ENCODE data around the gene OR13H1. TPM values are rescaled to one million over a fixed set of nuclear protein-coding genes. Genes with fewer than 3 reads are reported as not detected.
"Not testable (repeated sequence)": the region's sequence is repeated elsewhere in the genome, so short reads cannot be mapped to it uniquely, and the experiment has no call there.

The OR13H1 gene
- total RNA-seq, 1 donor, result not detected

DNA sequence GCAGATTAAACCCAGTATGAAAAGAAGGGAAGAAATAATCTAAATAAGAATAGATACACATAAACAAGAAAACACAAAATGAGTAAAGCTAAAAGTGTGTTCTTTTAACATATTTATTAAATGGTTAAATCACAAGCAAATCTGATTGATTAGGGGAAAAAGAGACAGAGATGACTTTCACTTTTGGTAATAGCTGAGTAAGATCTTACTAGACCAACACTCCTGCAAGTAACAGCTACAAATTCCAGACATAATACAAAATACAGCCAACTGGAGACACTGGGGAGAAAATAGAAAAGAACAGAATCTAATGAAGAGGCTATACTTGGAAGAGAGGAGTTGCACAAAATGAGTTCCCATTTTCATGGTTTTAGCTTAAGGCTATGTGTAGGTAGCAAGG is 33.5 kb downstream of the OR13H1 start:
- Histone ChIP-seq H3K36me3 (ENCODE audit: insufficient read depth, low read length) (no peaks in the 10 kb centered on the region), H4K20me1 (ENCODE audit: insufficient read depth, low read length) (no peaks in the 10 kb centered on the region), H3K27me3 (ENCODE audit: insufficient read depth, low read length) (peaks cover 7% of the 10 kb centered on the region), H3K27ac (ENCODE audit: low read depth, low read length) (no peak overlapping the region), H3K4me1 (ENCODE audit: insufficient read depth, low read length) (no peaks in the 10 kb centered on the region), H3K79me2 (ENCODE audit: insufficient read depth, low read length) (no peaks in the 10 kb centered on the region), H2AFZ (ENCODE audit: low read length) (no peak overlapping the region), H3K4me3 (ENCODE audit: insufficient read depth, low read length) (no peak overlapping the region), H3K9me3 (ENCODE audit: low read depth, low read length) (no peaks in the 10 kb centered on the region), H3K4me2 (ENCODE audit: insufficient read depth, low read length) (no peak overlapping the region)
- TF ChIP-seq, protein P1, sequence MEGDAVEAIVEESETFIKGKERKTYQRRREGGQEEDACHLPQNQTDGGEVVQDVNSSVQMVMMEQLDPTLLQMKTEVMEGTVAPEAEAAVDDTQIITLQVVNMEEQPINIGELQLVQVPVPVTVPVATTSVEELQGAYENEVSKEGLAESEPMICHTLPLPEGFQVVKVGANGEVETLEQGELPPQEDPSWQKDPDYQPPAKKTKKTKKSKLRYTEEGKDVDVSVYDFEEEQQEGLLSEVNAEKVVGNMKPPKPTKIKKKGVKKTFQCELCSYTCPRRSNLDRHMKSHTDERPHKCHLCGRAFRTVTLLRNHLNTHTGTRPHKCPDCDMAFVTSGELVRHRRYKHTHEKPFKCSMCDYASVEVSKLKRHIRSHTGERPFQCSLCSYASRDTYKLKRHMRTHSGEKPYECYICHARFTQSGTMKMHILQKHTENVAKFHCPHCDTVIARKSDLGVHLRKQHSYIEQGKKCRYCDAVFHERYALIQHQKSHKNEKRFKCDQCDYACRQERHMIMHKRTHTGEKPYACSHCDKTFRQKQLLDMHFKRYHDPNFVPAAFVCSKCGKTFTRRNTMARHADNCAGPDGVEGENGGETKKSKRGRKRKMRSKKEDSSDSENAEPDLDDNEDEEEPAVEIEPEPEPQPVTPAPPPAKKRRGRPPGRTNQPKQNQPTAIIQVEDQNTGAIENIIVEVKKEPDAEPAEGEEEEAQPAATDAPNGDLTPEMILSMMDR (IDR thresholded peaks at IDR 0.05; ENCODE audit: extremely low read depth, low read depth, low read length), result no peak
- DNase-seq (ENCODE audit: insufficient read length, low spot score, missing footprints), result peak; percentile 3

DNA sequence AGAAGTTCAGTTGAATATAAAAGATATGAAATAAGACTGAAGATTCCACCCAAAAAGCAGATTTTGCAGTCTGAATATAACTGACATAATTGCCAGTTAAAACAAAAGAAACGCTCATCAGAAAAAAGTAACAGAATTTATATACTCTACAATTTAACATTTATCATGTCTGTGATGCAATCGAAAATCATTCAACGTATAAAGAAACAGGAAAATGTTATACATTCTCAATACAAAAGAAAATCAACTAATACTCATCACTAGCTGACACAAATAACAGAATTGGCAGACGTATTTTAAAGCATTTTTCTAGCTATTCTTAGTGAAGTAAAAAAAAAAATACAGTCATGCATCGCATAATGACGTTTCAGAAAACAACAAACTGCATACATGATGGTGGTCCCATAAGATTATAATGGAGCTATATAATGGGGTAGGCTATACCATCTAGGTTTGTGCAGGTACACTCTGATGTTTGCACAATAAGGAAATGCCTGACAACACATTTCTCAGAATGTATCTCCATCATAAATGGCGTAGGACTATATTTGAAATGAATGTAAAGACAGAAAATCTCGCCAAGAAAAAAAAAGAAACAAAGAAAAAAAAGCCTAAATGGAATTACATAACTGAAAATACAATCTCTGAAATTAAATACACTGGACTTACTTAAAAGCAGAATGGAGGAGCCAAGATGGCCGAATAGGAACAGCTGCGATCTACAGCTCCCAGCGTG is 34.3 kb downstream of the OR13H1 start:
- no peaks in the 10 kb centered on the region for H4K20me1 ChIP-seq (ENCODE audit: insufficient read depth, low read length)
- no peak overlapping the region for H2AFZ ChIP-seq (ENCODE audit: low read length)
- no peaks in the 10 kb centered on the region for H3K79me2 ChIP-seq (ENCODE audit: insufficient read depth, low read length)
- no peaks in the 10 kb centered on the region for H3K4me1 ChIP-seq (ENCODE audit: insufficient read depth, low read length)
- no peak for DNase-seq (ENCODE audit: insufficient read length, low spot score, missing footprints)
- H3K9me3 ChIP-seq (ENCODE audit: low read depth, low read length), result no peaks in the 10 kb centered on the region
- no peak overlapping the region for H3K27ac ChIP-seq (ENCODE audit: low read depth, low read length)
- TF ChIP-seq, protein P1 (IDR thresholded peaks at IDR 0.05; ENCODE audit: extremely low read depth, low read depth, low read length), result no peak
- H3K36me3 ChIP-seq (ENCODE audit: insufficient read depth, low read length), result no peaks in the 10 kb centered on the region
- no peak overlapping the region for H3K4me3 ChIP-seq (ENCODE audit: insufficient read depth, low read length)
- H3K4me2 ChIP-seq (ENCODE audit: insufficient read depth, low read length), result no peak overlapping the region
- H3K27me3 ChIP-seq (ENCODE audit: insufficient read depth, low read length), result peaks cover 6% of the 10 kb centered on the region

DNA sequence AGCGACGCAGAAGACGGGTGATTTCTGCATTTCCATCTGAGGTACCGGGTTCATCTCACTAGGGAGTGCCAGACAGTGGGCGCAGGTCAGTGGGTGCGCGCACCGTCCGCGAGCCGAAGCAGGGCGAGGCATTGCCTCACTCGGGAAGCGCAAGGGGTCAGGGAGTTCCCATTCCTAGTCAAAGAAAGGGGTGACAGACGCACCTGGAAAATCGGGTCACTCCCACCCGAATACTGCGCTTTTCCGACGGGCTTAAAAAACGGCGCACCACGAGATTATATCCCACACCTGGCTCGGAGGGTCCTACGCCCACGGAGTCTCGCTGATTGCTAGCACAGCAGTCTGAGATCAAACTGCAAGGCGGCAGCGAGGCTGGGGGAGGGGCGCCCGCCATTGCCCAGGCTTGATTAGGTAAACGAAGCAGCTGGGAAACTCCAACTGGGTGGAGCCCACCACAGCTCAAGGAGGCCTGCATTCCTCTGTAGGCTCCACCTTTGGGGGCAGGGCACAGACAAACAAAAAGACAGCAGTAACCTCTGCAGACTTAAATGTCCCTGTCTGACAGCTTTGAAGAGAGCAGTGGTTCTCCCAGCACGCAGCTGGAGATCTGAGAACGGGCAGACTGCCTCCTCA is 35.0 kb downstream of the OR13H1 start:
- not testable (repeated sequence) for DNase-seq (ENCODE audit: insufficient read length, low spot score, missing footprints); H3K27ac ChIP-seq (ENCODE audit: low read depth, low read length); H3K4me1 ChIP-seq (ENCODE audit: insufficient read depth, low read length); H3K4me2 ChIP-seq (ENCODE audit: insufficient read depth, low read length); H3K4me3 ChIP-seq (ENCODE audit: insufficient read depth, low read length); H3K27me3 ChIP-seq (ENCODE audit: insufficient read depth, low read length); H2AFZ ChIP-seq (ENCODE audit: low read length); H4K20me1 ChIP-seq (ENCODE audit: insufficient read depth, low read length); H3K79me2 ChIP-seq (ENCODE audit: insufficient read depth, low read length); H3K36me3 ChIP-seq (ENCODE audit: insufficient read depth, low read length); H3K9me3 ChIP-seq (ENCODE audit: low read depth, low read length)

DNA sequence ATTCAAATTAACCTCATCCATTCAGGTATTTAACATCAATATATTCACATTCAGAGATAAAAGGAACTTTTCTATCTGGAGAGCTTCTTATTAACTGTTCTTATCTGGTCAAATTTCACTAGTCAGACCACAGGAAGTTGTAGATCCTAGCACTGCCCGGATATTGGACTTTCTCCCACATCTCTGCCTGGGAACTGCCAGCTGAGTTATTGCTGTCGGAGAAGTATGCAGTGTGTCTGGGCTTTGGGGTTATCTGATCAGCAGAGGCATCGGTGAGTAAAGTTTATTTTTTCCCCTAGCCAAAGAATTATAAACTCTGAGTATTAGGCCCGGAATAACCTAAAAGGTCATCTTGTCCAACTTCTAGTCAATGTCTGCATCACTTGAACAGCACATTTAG is 45.1 kb downstream of the OR13H1 start:
- Histone ChIP-seq H3K4me2 (ENCODE audit: insufficient read depth, low read length) (no peak overlapping the region), H3K9me3 (ENCODE audit: low read depth, low read length) (no peaks in the 10 kb centered on the region), H3K36me3 (ENCODE audit: insufficient read depth, low read length) (no peaks in the 10 kb centered on the region), H3K27ac (ENCODE audit: low read depth, low read length) (no peak overlapping the region), H3K27me3 (ENCODE audit: insufficient read depth, low read length) (peaks cover 10% of the 10 kb centered on the region), H3K79me2 (ENCODE audit: insufficient read depth, low read length) (no peaks in the 10 kb centered on the region), H3K4me1 (ENCODE audit: insufficient read depth, low read length) (no peaks in the 10 kb centered on the region), H2AFZ (ENCODE audit: low read length) (no peak overlapping the region), H4K20me1 (ENCODE audit: insufficient read depth, low read length) (no peaks in the 10 kb centered on the region), H3K4me3 (ENCODE audit: insufficient read depth, low read length) (no peak overlapping the region)
- DNase-seq (ENCODE audit: insufficient read length, low spot score, missing footprints), result no peak
- TF ChIP-seq, protein P1 (IDR thresholded peaks at IDR 0.05; ENCODE audit: extremely low read depth, low read depth, low read length), result no peak
